Astrocyte (in vitro differentiated cells and primary cell): Measurements from ENCODE around the gene HERPUD1.

Experiments used
- CTCF ChIP-seq: IDR thresholded peaks from 2 replicates; pipeline ENCODE4 v1.5.1; 2011; ENCODE audit warnings: low read depth, mild to moderate bottlenecking, inconsistent platforms, low read length, moderate library complexity; ENCODE audit not compliant: insufficient read depth
- EZH2 ChIP-seq: IDR thresholded peaks from 2 replicates; pipeline ENCODE4 v1.6.1; 2012; ENCODE audit warnings: mild to moderate bottlenecking, low read length, inconsistent platforms; ENCODE audit not compliant: insufficient read depth

- TF ChIP-seq CTCF (no peak), EZH2 (no peak)
Measured at GRCh38 chr16:56886296-56886695, 45.6 kb upstream of the HERPUD1 start.
